NCI-H2029 (cell line): ENCODE data around the gene SHB.

Experiments used
- DNase-seq: peaks from one replicate; lab custom pipeline; 2025; lab: John Stamatoyannopoulos, UW

The SHB gene

DNA sequence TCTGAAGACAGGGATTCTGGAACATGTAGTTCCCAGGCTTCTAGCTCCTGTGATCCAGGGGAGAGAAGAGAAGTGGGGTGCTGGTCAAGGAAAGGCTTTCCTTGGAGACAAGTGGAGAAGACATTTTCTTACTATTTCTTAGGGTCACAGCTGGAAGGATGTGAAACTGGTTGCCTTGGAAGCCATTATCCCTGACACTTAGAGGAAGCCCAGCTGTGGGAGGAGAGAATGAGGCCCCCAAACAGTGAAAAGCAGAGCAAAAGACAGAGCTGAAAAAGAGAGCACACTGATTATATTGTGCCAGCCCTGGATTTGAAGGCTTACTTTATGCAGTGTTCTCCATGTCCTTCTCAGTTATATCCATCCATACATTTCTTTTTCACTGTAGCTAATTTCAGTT lies 17.5 kb upstream of the SHB start:
- DNase-seq: no peak

DNA sequence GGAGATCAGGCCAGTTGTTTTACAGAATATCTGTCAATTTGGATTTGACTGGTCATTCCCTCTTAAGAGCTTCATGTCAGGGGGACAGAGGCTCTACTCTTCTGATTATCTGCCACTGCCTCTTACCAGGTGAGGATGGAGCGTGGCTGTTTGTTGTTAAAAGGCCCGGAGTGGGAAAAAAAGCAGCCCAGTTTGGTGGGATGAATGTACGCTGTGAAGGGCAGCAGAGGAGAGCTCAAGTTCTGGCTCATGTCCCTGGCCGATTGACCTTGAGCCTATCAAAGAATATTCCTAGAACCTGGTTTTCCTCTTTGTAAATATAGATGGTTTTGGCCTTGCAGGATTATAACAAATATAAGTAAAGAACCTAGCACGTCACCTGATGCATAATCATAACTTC lies 16.3 kb upstream of the SHB start:
- DNase-seq: no peak

DNA sequence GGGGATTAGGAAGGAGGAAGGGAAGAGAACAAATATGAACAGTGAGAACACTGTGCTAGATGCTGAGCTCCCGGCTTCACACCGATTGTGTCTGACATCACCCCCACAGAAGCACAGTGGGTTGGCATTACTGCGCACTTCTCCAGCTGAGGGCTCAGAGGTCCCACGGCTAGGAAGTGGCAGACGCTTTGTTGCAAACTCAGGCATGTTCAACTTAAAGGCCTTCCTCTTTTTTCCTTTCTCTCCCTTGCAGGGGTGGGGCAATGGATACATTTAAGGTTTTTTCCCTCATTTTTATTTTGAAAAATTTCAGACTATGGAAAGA lies 15.5 kb upstream of the SHB start:
- no peak for DNase-seq

DNA sequence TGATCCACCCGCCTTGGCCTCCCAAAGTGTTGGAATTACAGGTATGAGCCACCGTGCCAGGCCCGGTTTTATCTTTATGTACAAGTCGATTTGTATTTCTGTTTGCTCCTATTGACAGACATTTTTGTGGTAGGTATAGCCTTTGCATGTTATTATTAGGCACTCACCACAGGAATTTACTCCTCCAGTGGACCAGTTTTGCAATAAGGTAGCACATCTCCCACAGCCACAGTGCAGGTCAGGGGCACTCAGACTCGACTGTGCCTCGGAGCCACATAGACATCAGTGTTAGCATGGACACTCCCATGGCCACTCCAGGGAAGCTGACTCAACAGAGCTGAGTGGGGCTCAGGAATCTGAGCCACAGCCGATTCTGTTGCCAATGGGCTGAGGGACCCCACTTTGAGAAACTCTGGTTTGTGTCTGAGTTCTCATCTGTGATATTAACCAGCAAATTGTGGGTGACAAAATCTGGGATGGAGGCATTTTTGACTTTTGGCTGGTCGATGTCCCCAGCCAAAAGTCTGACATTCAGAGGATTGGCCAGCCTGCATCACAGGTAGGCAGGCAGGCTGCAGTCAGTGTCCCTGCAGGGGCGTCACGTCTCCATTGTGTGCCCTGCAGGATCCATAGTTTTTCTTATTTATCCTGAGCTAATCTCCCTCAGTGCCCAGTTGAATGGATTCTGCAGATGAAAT lies 15.0 kb upstream of the SHB start:
- no peak for DNase-seq

DNA sequence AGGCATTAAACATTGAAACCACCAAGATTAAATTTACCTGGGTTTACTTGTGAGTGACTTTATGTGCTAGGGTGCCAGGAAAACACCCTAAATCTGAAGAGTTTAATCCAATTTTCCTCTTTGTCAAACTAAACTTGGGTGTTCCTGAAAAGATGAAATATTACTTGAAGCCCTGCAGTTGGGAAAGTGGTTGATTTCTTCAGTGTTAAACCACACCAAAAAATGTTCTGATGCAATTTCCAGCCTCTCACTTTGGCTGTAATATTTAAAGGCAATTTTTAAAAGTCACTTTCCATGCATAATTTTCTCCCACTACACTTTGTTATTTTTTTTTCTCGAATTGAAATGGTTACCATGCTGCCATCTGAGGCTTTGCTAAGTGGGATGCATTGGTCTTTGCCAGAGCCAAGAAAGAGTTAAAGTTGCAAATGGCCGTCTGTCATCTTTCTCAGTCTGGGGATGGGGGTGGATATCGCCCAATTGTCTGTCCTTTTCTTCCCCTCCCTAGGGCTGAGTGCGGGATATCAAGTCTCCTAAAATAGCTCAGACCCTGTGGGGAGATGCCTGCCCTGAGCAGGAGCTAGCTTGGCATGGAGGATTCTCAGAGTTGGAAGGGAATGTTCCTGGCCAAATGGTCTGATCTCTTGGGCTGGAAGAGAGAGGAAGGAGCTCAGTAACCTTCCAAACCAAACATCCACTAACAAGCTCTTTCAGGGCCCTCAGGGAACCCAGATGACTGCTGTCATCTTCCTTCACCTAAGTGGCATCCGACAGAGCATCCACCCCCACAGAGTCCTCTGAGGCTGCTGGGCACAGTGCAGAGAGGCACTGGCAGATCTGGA lies 13.6 kb upstream of the SHB start:
- DNase-seq: no peak

DNA sequence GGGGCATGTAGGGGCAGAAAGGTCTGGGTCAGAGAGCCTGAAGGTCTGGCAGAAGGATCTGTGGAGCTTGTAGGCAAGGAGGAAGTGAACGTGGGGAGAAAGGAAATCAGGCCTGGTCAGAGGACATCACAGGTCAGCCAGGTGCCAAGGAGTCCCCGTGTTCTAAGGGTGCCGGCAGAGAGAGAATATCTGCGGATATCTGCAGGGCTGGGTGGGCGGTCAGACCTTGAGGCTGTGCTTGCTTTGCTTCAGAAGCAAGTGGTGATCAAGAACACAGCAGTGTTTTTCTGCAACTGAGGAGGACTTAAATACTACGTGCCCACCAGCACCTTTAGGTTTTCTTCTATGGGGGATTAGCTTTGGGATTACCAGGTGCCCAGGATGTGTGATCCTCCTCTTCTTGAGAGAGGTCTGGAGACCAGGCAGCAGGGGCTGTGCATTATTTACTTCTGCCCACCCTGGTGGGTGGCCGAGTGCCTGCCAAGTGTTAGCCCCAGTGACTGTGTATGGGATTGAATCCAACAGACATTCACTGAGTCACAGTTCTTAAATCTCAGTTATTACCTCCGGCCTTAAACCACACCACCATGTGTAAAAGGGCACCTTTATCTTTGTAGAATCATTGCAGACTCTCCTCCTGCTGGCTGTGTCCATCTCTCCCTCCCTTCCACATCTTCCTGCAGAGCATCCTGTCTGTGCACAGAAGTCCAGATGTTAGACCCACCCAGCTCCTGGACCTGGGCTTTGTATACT lies 12.5 kb upstream of the SHB start:
- DNase-seq: no peak

DNA sequence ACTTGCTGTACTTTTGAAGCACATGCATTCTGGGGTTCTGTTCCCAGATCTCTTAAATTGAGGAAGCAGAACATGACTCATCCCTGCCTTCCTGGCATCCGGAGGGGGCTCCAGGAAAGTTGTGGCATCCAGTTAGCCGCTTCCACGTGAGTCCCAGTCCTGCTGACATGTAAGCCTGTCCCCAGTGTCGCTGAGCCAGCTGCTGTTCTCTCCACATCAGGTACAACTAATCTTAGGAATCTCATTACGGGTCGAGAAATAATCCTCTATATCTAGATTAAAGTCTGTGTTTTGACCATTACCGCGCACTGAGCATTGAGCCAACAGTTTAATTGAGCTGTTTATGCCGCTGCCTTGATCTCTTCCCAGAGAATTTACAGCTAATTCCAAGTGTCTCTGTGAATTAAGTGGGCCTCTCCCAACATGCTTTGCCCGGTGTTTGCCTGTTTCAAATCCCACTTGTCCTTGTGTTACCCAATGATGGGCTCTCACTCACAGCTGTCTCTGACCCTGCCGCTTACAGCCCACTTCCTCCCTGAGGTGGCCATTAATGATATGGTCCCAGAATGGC lies 10.5 kb upstream of the SHB start:
- DNase-seq: no peak

DNA sequence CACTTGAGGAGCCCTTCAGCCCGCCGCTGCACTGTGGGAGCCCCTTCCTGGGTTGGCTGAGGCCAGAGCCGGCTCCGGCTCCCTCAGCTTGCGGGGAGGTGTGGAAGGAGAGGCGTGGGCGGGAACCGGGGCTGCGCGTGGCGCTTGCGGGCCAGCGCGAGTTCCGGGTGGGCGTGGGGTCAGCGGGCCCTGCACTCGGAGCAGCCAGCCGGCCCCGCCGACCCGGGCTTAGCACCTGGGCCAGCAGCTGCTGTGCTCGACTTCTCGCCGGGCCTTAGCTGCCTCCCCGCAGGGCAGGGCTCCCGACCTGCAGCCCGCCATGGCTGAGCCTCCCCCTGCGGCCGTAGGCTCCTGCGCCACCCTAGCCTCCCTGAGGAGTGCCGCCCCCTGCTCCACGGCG lies 6.2 kb upstream of the SHB start:
- no peak for DNase-seq

DNA sequence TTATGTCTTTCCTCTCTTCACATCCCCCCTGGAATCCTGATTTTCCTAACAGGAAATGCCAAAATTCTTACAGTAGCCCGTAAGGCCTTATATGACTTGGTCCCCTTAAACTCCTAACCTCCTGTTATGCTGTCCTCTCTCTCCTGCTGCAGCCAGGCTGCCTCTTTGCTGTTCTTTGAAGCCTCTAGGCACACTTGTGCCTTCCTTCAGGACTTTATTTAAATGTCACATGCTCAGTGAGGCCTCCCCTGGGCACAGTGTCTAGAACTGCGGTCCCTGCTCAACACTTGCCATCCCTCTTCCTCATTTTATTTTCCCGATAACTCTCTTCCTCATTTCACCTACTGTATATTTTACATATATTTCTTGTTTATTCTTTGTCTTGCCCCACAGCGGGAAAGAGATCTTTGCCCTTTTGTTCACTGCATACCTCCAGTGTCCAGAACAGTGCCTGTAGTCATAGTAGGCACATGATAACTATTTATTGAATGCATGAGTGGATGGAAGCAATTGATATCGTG lies 5.5 kb upstream of the SHB start:
- no peak for DNase-seq

DNA sequence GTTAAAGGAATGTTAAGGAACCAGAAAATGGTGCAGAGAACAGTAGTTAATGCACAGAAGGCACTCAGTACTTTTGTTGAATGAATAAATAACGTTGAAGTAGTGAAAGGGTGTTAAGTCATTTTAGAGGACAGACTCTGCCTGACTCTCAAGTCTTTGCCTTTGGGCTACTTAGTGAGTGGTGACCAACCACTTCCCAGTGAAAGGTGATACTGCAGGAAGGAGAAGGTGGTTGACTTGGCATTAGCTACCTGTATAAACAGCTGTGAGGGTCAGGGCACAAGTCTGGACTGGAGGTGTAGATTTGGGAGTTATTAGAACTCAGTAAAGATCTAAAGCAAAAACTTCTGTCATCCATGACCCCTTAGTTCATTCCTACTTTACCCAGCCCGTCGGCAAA lies 4.9 kb upstream of the SHB start:
- no peak for DNase-seq

DNA sequence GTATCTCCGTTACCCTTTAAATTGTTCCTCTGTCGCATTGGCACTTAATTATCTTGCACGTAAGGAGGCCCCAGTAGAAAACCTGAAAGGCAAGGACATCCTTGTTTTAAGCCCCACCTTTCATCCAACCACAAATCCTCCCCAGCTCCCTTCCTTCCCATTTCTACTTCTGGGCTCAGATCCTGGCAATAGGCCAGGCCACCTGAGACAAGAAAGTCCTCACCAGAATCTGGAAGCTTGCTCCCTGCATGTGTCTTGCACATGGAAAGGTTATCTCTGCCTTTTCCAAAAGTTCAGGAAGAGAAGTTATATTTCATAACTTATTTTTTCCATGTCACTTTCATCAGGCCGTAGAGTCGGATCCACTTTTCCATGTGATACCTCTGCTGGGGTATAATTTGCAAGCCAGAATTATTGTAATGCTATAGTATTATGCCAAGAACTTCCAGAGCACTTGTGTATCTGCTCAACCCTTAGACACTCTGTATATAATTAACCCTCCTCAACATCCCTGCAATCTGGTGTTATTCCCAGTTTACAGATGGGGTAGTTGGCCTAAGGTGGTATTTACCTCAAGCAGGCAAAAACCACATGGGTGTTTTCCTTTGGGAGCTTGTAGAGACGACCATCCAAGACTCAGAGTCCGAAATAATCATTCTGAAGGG lies 2.6 kb upstream of the SHB start:
- no peak for DNase-seq

DNA sequence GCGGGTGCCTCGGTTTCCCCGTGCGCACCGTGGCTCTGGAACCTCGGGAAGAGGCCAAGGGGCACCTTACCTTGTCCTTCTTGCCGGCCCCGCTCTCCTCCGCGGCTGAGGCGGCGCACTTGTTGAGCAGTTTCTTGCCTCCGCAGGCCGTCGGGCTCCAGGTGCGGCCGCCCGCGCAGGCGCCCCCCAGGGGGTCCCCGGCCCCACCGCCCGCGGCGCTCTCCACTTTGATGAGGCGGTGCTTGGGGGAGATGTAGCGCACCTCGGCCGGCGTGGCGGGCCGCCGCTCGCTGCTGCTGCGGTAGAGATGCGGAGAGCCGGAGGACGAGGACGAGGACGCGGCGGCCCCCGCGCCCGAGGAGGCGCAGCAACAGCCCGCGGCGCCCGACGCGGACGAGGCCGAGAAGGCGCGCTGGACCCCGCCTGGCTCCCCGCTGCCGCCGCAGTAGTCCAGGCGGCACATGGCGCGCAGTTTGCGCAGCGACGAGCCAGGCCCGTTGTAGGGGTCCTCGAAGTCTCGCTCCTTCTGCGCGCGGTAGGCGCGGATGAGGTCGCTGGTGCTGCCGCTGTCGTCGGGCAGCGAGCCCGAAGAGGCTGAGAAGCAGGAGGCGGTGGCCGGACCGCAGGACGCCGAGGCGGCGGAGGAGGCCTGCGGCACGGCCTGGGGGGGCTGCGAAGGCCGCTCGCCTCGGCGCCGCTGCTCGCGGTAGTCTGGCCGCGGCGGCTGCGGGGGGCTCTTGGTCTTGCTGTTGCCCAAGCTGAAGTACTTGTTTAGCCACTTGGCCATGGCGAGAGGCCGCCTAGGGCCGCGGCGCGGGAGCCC lies 957 bp downstream of the SHB start:
- DNase-seq: no peak

DNA sequence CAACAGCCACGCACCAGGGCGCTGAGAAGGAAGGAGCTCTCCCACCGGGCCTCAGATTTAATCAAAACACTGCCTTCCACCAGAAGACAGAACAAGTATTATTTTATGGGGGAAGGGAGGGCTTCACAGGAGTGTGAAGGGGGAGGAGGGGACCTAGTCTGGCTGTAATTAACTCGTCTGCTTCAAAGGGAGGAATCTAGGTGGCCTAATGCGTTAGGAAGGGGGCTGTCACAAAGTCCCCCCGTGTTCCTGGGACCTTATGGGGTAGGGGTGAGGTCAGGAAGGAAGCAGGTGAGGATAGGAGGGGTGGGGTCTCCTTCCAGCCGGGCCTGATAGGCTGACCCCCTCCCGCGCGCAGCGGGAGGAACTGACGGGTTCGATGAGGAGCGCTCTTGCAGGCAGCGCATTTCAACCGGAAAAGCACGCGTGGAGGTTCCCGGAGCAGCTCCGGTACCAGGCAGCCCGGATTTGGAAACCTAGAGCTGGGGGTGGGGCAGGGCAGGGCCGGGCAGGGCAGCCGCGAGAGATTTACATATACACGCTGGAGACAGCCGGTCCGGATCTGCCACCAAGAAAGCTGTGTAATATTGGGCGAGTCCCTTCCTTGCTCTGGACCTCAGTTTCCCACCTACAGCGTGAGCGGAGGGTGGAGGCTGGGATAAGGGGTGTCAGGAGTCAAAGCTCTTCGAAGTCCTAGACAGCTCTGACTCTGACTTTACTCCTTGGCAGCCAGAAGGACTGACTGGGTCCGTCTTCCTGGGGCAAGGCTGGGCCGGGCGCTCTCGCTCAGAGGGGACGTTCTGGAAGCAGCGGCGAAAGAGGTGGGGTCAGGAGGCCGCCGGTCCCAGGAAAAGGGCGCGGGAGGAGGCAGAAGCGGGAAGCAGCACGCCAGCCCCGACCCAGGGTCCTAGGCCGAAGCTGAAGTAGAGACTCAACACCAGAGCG lies 1.8 kb downstream of the SHB start:
- DNase-seq: no peak

DNA sequence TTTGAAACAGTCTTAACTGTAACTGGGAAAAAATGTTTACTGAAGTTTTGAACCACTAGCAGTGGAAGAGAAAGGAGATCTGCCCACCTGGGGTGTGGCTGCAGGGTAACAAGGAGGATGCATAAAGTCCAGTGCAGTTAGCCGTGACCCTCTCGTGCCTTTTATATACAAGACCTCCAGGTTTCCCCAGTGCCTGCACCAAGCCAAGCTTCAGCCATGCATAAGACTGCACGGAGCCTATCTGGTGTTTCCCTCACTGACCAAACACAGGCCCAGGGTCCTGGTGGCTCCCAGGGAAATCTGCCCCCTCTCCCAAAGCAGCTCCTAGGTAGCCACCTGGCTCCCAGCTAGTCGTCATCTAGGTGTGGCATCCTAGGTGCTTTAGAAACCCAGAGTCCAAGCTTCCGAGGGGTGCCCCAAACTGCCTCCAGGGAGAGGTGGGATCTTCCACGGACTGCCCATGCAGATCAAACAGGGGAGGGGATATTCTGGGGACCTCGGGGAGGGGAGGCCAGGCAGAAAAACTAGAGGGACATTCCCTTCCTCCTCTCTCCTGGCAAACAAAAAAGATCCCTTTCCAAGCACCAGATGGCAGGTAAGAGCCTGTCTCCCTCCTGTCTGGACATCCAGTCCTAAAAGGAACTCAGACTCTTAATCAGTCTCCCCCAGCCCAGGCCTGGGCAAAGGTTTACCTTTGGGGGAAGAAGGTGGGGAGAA lies 2.7 kb downstream of the SHB start:
- DNase-seq: no peak

DNA sequence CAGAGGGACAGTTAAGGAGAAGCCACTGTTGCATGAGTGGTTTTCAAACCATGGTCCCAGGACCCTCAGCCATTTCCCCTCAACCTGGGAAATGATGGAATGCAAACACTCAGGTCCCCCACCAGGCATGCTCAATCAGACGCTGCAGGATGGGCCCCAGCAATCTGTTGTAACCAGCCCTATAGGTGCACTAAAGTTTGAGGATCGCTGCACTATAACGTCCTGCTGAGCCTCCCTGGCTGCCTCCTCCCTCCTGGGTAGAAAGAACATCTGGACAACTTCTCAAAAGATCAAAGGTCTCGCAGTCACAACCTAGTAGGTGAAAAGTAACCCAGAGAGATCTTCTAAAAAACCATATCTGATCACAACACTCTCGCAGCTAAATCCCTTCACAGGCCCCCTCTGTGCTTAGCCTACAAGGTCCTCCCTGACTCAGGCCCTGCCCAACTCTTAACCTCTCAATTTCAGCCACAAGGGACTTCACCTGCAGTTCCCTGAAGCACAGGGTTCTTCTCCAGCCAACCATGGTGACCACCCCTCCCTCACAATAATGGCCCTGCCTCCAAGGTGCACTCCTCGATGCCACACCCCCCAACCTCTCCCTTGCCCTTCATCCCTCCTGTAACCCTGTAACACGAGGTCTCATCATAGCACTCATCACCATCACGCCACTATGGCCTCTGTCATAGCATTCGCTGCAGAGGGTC lies 3.5 kb downstream of the SHB start:
- DNase-seq: no peak

DNA sequence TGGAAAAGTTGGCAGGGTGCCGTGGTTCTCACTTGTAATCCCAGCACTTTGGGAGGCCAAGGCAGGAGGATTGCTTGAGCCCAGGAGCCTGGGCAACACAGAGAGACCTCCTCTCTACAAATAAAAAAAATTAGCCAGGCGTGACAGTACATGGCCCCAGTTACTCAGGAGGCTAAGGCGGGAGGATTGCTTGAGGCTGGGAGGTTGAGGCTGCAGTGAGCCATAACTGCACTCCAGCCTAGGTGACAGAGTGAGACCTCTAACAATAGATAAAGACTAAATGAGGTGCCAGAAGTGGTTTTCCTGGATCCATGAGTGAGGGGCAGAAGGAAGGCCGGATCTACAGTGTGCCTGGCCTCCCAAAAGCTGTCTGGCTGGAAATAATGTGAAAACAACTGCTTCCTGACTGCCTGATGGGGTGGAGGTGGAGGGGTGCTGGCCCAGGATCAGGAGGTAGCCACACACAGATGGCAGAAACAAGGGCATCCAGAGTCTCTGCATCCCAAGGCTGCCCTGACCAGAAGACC lies 4.1 kb downstream of the SHB start:
- DNase-seq: no peak

DNA sequence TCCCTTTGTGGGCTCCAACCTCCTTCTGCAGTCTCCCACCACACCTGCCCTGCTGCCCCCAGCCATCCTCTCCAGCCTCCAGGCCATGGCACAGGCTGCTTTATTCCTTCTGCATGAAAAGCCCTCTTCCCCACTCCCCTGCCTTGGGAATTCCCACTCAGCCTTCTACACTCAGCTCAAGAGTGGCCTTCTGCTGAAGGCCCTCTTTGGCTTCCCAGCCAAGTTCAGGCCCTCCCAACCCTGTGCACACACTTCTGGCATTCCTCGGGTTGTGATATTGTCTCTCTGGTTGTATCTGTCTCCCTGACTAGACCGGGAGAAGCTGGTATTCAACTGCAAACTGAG lies 5.7 kb downstream of the SHB start:
- DNase-seq: no peak
